Uterus (tissue), 4 donors: ENCODE data around the gene RTN4RL2. TPM values are rescaled to one million over a fixed set of nuclear protein-coding genes. Genes with fewer than 3 reads are reported as not detected.

Experiments
- DNase-seq, 2 donors: peaks; one replicate each; pipeline ENCODE4 v3.0.0-alpha.2; 2019 to 2020
- H3K27ac ChIP-seq, 2 donors: fragments of 200-600 bp; sonication (generic); 1 replicate in 1 of 2; 2 replicates in 1 of 2; pipeline ENCODE4 v1.5.1; 2016 to 2018
- H3K27me3 ChIP-seq, 2 donors: fragments of 200-600 bp; sonication (generic); one replicate each; pipeline ENCODE4 v1.5.1; 2018 to 2019; ENCODE audit warnings: control low read depth in 1 of 2
- H3K36me3 ChIP-seq, 2 donors: fragments of 200-600 bp; sonication (generic); one replicate each; pipeline ENCODE4 v1.5.1; 2019; ENCODE audit warnings: control low read depth in 1 of 2
- H3K4me1 ChIP-seq, 2 donors: fragments of 200-600 bp; sonication (generic); one replicate each; pipeline ENCODE4 v1.5.1; 2018 to 2019; ENCODE audit warnings: control low read depth in 1 of 2
- H3K4me3 ChIP-seq, 2 donors: fragments of 200-600 bp; sonication (generic); 1 replicate in 1 of 2; 2 replicates in 1 of 2; pipeline ENCODE4 v1.5.1; 2018 to 2019; ENCODE audit warnings: mild to moderate bottlenecking in 1 of 2
- H3K9me3 ChIP-seq, 2 donors: fragments of 200-600 bp; sonication (generic); one replicate each; pipeline ENCODE4 v1.5.1; 2019; ENCODE audit warnings: control low read depth in 1 of 2
- POLR2A ChIP-seq, 2 donors: fragments of 450-650 bp; IDR thresholded peaks; one replicate each; pipeline ENCODE4 v1.6.1; 2016; ENCODE audit warnings: antibody characterized with exemption in 2 of 2, mild to moderate bottlenecking in 1 of 2, moderate library complexity in 1 of 2
- intact Hi-C: fragments of 100-400 bp; cut with DNase I; formaldehyde crosslinking; loops from one replicate; pipeline ENCODE4 v1.15.1; 2023; ENCODE audit warnings: low total_unique reads
- total RNA-seq, 4 donors: library from RNA; depleted of rRNA in 3 of 4; stranded (reverse); fragments of >200 nt in 3 of 4; gene quantifications; one replicate each; pipeline versions ENCODE4 v1.1.0 to v1.2.4, GENCODE V29; 2014 to 2023
- TF ChIP-seq, protein P1 (sequence below), 4 experiments: fragments of 200-600 bp in 2 of 4; fragments of 450-650 bp in 2 of 4; sonication (generic) in 2 of 4; IDR thresholded peaks; one replicate each; pipeline ENCODE4 v1.5.1; 2016 to 2019; ENCODE audit warnings: antibody characterized with exemption in 4 of 4, mild to moderate bottlenecking in 2 of 4, moderate library complexity in 1 of 4
- donor health status: DM: yes; HTN: yes; CAD: no.

RTN4RL2 gene
- total RNA-seq, 4 donors from 2014 or later = 1.7 TPM; not detected in 3

GRCh38 chr11:57483562-57483918 is 23.2 kb downstream of the RTN4RL2 start:
- no peak for DNase-seq
- peaks cover 0 to 8% of the 10 kb centered on the region in 2 donors for H3K4me1 ChIP-seq
- intact Hi-C loops = no loop called here
- H3K36me3 ChIP-seq = no peaks in the 10 kb centered on the region
- no peaks in the 10 kb centered on the region for H3K9me3 ChIP-seq
- H3K27ac ChIP-seq = no peak overlapping the region
- no peaks in the 10 kb centered on the region for H3K27me3 ChIP-seq
- no peak overlapping the region for H3K4me3 ChIP-seq
- TF ChIP-seq POLR2A (IDR thresholded peaks at IDR 0.05) = no peak
- TF ChIP-seq, protein P1, sequence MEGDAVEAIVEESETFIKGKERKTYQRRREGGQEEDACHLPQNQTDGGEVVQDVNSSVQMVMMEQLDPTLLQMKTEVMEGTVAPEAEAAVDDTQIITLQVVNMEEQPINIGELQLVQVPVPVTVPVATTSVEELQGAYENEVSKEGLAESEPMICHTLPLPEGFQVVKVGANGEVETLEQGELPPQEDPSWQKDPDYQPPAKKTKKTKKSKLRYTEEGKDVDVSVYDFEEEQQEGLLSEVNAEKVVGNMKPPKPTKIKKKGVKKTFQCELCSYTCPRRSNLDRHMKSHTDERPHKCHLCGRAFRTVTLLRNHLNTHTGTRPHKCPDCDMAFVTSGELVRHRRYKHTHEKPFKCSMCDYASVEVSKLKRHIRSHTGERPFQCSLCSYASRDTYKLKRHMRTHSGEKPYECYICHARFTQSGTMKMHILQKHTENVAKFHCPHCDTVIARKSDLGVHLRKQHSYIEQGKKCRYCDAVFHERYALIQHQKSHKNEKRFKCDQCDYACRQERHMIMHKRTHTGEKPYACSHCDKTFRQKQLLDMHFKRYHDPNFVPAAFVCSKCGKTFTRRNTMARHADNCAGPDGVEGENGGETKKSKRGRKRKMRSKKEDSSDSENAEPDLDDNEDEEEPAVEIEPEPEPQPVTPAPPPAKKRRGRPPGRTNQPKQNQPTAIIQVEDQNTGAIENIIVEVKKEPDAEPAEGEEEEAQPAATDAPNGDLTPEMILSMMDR (IDR thresholded peaks at IDR 0.05) = no peak

GRCh38 chr11:57484141-57484710 is 23.9 kb downstream of the RTN4RL2 start:
- TF ChIP-seq POLR2A (IDR thresholded peaks at IDR 0.05) = no peak
- TF ChIP-seq, protein P1 (IDR thresholded peaks at IDR 0.05) = no peak

DNA sequence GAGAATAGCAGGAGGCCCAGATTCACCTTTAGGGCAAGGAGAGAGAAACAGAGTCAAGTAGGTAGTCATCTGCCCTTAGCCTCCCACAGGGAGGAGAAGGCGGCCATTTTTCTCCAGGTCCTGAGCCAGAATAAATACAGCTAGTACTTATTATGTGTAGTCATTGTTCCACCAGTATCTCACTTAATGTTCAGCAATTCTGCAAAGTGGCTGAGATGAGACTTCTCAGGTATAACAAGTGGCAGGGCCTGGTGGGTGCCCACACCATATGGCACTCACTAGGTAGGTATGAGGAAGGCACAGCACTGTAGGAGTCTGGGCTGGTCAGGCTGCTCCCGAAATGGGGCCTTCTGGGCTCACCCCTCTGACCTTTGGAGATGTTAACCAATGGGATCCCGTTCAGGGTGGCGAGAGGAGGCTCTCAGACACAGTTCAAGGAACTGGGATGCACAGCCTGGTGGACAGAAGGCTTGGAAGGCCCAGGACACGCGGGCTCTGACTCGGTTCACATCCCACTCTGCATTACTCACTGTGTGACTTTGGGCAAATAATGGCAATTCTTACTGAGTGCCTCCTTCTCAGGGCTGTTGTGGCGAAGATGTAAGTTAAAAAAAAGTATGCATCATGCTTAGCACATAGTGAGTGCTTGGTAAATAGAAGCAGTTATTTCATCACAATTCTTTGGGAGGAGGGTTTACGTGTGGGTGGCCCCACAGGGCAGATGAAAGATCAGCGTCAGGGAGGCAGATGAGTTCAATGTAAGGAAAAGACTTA is 25.1 kb downstream of the RTN4RL2 start:
- Histone ChIP-seq H3K4me3 (no peak overlapping the region), H3K27me3 (no peaks in the 10 kb centered on the region), H3K36me3 (no peaks in the 10 kb centered on the region), H3K4me1 (peaks cover 0 to 8% of the 10 kb centered on the region in 2 donors), H3K27ac (no peak overlapping the region), H3K9me3 (no peaks in the 10 kb centered on the region)
- no peak for DNase-seq
- intact Hi-C loops = no loop called here
- TF ChIP-seq, protein P1 (IDR thresholded peaks at IDR 0.05) = no peak
- TF ChIP-seq POLR2A (IDR thresholded peaks at IDR 0.05) = no peak

More at GRCh38 chr11:57484141-57484710, 23.9 kb downstream of the RTN4RL2 start:
- peaks cover 0 to 8% of the 10 kb centered on the region in 2 donors for H3K4me1 ChIP-seq
- H3K36me3 ChIP-seq = no peaks in the 10 kb centered on the region
- H3K4me3 ChIP-seq = no peak overlapping the region
- H3K9me3 ChIP-seq = no peaks in the 10 kb centered on the region
- H3K27ac ChIP-seq = no peak overlapping the region
- no peak for DNase-seq
- H3K27me3 ChIP-seq = no peaks in the 10 kb centered on the region
- intact Hi-C loops = no loop called here

GRCh38 chr11:57487021-57487778 is 26.9 kb downstream of the RTN4RL2 start:
- H3K27me3 ChIP-seq = no peaks in the 10 kb centered on the region
- no peak for DNase-seq
- no peak overlapping the region for H3K4me3 ChIP-seq
- H3K36me3 ChIP-seq = no peaks in the 10 kb centered on the region
- intact Hi-C loops = no loop called here
- peaks cover 0 to 8% of the 10 kb centered on the region in 2 donors for H3K4me1 ChIP-seq
- no peaks in the 10 kb centered on the region for H3K9me3 ChIP-seq
- H3K27ac ChIP-seq = no peak overlapping the region
- TF ChIP-seq, protein P1 (IDR thresholded peaks at IDR 0.05) = no peak
- no peak for TF ChIP-seq POLR2A (IDR thresholded peaks at IDR 0.05)
